GM23338 (cell line): ENCODE data around the gene RPS2. TPM values are rescaled to one million over a fixed set of nuclear protein-coding genes. Genes with fewer than 3 reads are reported as not detected.

Experiments
- ATAC-seq: fragments of 200-7000 bp; cut with Tn5 transposase; 3 replicates; pipeline ENCODE4 v1.9.1; 2020
- DNase-seq: peaks from one replicate; pipeline ENCODE4 v3.0.0-alpha.2; 2015; ENCODE audit warnings: low spot score
- H2AFZ ChIP-seq: fragments of 200-600 bp; sonication (generic); 2 replicates; pipeline ENCODE4 v1.8.0; 2016; ENCODE audit warnings: antibody characterized with exemption, mild to moderate bottlenecking, moderate library complexity
- H3F3A ChIP-seq: fragments of 200-600 bp; sonication (generic); replicated peaks from 2 replicates; pipeline ENCODE4 v1.8.0; 2017; ENCODE audit warnings: antibody characterized with exemption, mixed run types, low read depth
- H3K27ac ChIP-seq: fragments of 200-600 bp; sonication (generic); 2 replicates; pipeline ENCODE4 v1.6.1; 2016; ENCODE audit warnings: low read depth
- H3K27me3 ChIP-seq: fragments of 200-600 bp; sonication (generic); 2 replicates; pipeline ENCODE4 v1.8.0; 2016; ENCODE audit warnings: mild to moderate bottlenecking, mixed run types, moderate library complexity; ENCODE audit not compliant: insufficient read depth
- H3K36me3 ChIP-seq: fragments of 200-600 bp; sonication (generic); 2 replicates; pipeline ENCODE4 v1.8.0; 2016; ENCODE audit warnings: mild to moderate bottlenecking; ENCODE audit not compliant: insufficient read depth
- H3K4me1 ChIP-seq: fragments of 200-600 bp; sonication (generic); 2 replicates; pipeline ENCODE4 v1.8.0; 2016; ENCODE audit warnings: mild to moderate bottlenecking, moderate library complexity; ENCODE audit not compliant: insufficient read depth
- H3K4me2 ChIP-seq: fragments of 200-600 bp; sonication (generic); 2 replicates; pipeline ENCODE4 v1.7.1; 2017; ENCODE audit warnings: mixed run types
- H3K4me3 ChIP-seq: fragments of 200-600 bp; sonication (generic); 2 replicates; pipeline ENCODE4 v1.6.1; 2016; ENCODE audit warnings: mixed run types
- H3K79me2 ChIP-seq: fragments of 200-600 bp; sonication (generic); replicated peaks from 2 replicates; pipeline ENCODE4 v1.8.0; 2017; ENCODE audit warnings: mild to moderate bottlenecking; ENCODE audit not compliant: insufficient read depth
- H3K9me2 ChIP-seq: fragments of 200-600 bp; sonication (generic); 2 replicates; pipeline ENCODE4 v1.8.0; 2017; ENCODE audit not compliant: insufficient read depth
- H4K20me1 ChIP-seq: fragments of 200-600 bp; sonication (generic); replicated peaks from 2 replicates; pipeline ENCODE4 v1.8.0; 2017; ENCODE audit warnings: mild to moderate bottlenecking; ENCODE audit not compliant: insufficient read depth
- H3K27ac Mint-ChIP-seq: 2 replicates; pipeline ENCODE4 v1.8.0; 2020; ENCODE audit warnings: inconsistent platforms, mild to moderate bottlenecking, moderate library complexity, mixed read lengths
- H3K27me3 Mint-ChIP-seq: 3 replicates; pipeline ENCODE4 v1.8.0; 2022; ENCODE audit warnings: low read depth, mild to moderate bottlenecking, moderate library complexity, mixed read lengths, inconsistent platforms; ENCODE audit not compliant: insufficient read depth, poor library complexity
- H3K36me3 Mint-ChIP-seq: 3 replicates; pipeline ENCODE4 v1.8.0; 2021; ENCODE audit warnings: low read depth, mild to moderate bottlenecking, inconsistent platforms, moderate library complexity, mixed read lengths
- H3K4me1 Mint-ChIP-seq: 3 replicates; pipeline ENCODE4 v1.8.0; 2020; ENCODE audit warnings: mild to moderate bottlenecking, inconsistent platforms, mixed read lengths
- H3K4me3 Mint-ChIP-seq: 3 replicates; pipeline ENCODE4 v1.8.0; 2021; ENCODE audit warnings: moderate library complexity, mild to moderate bottlenecking, inconsistent platforms, mixed read lengths
- H3K9me3 Mint-ChIP-seq: 3 replicates; pipeline ENCODE4 v1.8.0; 2020; ENCODE audit warnings: moderate library complexity, mild to moderate bottlenecking, inconsistent platforms, mixed read lengths
- CREB1 ChIP-seq: fragments of 250-450 bp; sonication (Bioruptor Pico); IDR thresholded peaks from 2 replicates; pipeline ENCODE4 v1.5.0; 2020; ENCODE audit warnings: low read depth, mild to moderate bottlenecking, moderate library complexity
- ETS1 ChIP-seq: IDR thresholded peaks from 2 replicates; pipeline ENCODE4 v1.6.1; 2016; ENCODE audit warnings: antibody characterized with exemption
- EZH2 ChIP-seq: fragments of 200-600 bp; sonication (generic); IDR thresholded peaks from one replicate; pipeline ENCODE4 v1.8.0; 2017; ENCODE audit warnings: antibody characterized with exemption, mild to moderate bottlenecking, low read depth; ENCODE audit not compliant: unreplicated experiment
- EZH2phosphoT487 ChIP-seq: fragments of 200-600 bp; sonication (generic); IDR thresholded peaks from one replicate; pipeline ENCODE4 v1.8.1; 2018; ENCODE audit warnings: antibody characterized with exemption; ENCODE audit not compliant: unreplicated experiment
- JUNB ChIP-seq: IDR thresholded peaks from one replicate; pipeline ENCODE4 v1.6.1; 2016; ENCODE audit warnings: antibody characterized with exemption; ENCODE audit not compliant: unreplicated experiment
- NANOG ChIP-seq: IDR thresholded peaks from 2 replicates; pipeline ENCODE4 v1.6.1; 2016; ENCODE audit warnings: antibody characterized with exemption, borderline replicate concordance
- POLR2AphosphoS5 ChIP-seq: IDR thresholded peaks from 2 replicates; pipeline ENCODE4 v1.6.1; 2016; ENCODE audit warnings: antibody characterized with exemption, low read depth
- STAT1 ChIP-seq: IDR thresholded peaks from one replicate; pipeline ENCODE4 v1.6.1; 2016; ENCODE audit warnings: antibody characterized with exemption; ENCODE audit not compliant: unreplicated experiment
- ZNF114 ChIP-seq: fragments of 250-450 bp; sonication (Bioruptor Pico); IDR thresholded peaks from 2 replicates; pipeline ENCODE4 v1.5.0; 2020; ENCODE audit warnings: mild to moderate bottlenecking, moderate library complexity
- ZNF331 ChIP-seq: fragments of 250-450 bp; sonication (Bioruptor Pico); IDR thresholded peaks from 2 replicates; pipeline ENCODE4 v1.5.0; 2020; ENCODE audit warnings: low read depth, mild to moderate bottlenecking, moderate library complexity
- ZNF462 ChIP-seq: fragments of 250-450 bp; sonication (Bioruptor Pico); IDR thresholded peaks from 2 replicates; pipeline ENCODE4 v1.5.0; 2020; ENCODE audit warnings: mild to moderate bottlenecking, moderate library complexity
- polyA plus RNA-seq: library from polyadenylated mRNA; unstranded; fragments of >200 nt; fragmentation: Nextera tagmentation; extraction: Ambion mirVana; gene quantifications from 2 replicates; pipeline ENCODE4 v1.2.1, GENCODE V29; 2016
- total RNA-seq: library from RNA; depleted of rRNA; stranded (reverse); fragments of >200 nt; shearing (Covaris generic); gene quantifications from 2 replicates; pipeline ENCODE4 v1.2.3, GENCODE V29; 2014
- TF ChIP-seq, protein P1 (sequence below): IDR thresholded peaks from one replicate; pipeline ENCODE4 v1.6.1; 2018; ENCODE audit warnings: antibody characterized with exemption; ENCODE audit not compliant: unreplicated experiment
- TF ChIP-seq, protein P2 (sequence below), 2 experiments: fragments of 200-600 bp in 1 of 2; sonication (generic) in 1 of 2; conservative IDR thresholded peaks; 2 replicates each; pipeline versions ENCODE4 v1.5.1 to v1.6.1; 2016 to 2017; ENCODE audit warnings: antibody characterized with exemption in 2 of 2, low read depth in 2 of 2, mild to moderate bottlenecking in 2 of 2, moderate library complexity in 1 of 2

Gene RPS2
- total and polyA plus RNA-seq, 2 experiments from 2014 or later, result 3,786 to 3,992 TPM

GRCh38 chr16:2008631-2009163 lies 44.1 kb upstream of the RPS2 start:
- Histone ChIP-seq H3K79me2 (peaks cover 37% of the 10 kb centered on the region), H2AFZ (no peak overlapping the region), H3K4me3 (peak overlapping the region; percentile 91), H3K9me2 (no peaks in the 10 kb centered on the region), H3K4me2 (peak overlapping the region; percentile 97), H3F3A (peaks cover 23% of the 10 kb centered on the region; the same call in 1 of the 2 replicates), H3K27me3 (no peaks in the 10 kb centered on the region), H3K27ac (0 out of 2 replicates have a peak overlapping the region, but pooled peaks have one; percentile 45), H3K4me1 (peaks cover 22% of the 10 kb centered on the region), H3K36me3 (no peaks in the 10 kb centered on the region), H4K20me1 (peaks cover 36% of the 10 kb centered on the region)
- Mint-ChIP-seq H3K36me3 (peaks cover 11% of the 10 kb centered on the region), H3K4me3 (peak overlapping the region; percentile 74), H3K9me3 (no peaks in the 10 kb centered on the region), H3K4me1 (peaks cover 37% of the 10 kb centered on the region), H3K27me3 (peaks cover 15% of the 10 kb centered on the region), H3K27ac (no peak overlapping the region; the same call in 1 of the 2 replicates)
- TF ChIP-seq CREB1 (CRISPR knock-in tag) (no peak), ZNF462 (CRISPR knock-in tag) (no peak), ZNF331 (CRISPR knock-in tag) (no peak), ZNF114 (CRISPR knock-in tag) (no peak), STAT1 (no peak), EZH2phosphoT487 (no peak), EZH2 (no peak), POLR2AphosphoS5 (no peak), JUNB (no peak), ETS1 (no peak), NANOG (no peak)
- TF ChIP-seq, protein P1, sequence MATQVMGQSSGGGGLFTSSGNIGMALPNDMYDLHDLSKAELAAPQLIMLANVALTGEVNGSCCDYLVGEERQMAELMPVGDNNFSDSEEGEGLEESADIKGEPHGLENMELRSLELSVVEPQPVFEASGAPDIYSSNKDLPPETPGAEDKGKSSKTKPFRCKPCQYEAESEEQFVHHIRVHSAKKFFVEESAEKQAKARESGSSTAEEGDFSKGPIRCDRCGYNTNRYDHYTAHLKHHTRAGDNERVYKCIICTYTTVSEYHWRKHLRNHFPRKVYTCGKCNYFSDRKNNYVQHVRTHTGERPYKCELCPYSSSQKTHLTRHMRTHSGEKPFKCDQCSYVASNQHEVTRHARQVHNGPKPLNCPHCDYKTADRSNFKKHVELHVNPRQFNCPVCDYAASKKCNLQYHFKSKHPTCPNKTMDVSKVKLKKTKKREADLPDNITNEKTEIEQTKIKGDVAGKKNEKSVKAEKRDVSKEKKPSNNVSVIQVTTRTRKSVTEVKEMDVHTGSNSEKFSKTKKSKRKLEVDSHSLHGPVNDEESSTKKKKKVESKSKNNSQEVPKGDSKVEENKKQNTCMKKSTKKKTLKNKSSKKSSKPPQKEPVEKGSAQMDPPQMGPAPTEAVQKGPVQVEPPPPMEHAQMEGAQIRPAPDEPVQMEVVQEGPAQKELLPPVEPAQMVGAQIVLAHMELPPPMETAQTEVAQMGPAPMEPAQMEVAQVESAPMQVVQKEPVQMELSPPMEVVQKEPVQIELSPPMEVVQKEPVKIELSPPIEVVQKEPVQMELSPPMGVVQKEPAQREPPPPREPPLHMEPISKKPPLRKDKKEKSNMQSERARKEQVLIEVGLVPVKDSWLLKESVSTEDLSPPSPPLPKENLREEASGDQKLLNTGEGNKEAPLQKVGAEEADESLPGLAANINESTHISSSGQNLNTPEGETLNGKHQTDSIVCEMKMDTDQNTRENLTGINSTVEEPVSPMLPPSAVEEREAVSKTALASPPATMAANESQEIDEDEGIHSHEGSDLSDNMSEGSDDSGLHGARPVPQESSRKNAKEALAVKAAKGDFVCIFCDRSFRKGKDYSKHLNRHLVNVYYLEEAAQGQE, result no peak
- TF ChIP-seq, protein P2, sequence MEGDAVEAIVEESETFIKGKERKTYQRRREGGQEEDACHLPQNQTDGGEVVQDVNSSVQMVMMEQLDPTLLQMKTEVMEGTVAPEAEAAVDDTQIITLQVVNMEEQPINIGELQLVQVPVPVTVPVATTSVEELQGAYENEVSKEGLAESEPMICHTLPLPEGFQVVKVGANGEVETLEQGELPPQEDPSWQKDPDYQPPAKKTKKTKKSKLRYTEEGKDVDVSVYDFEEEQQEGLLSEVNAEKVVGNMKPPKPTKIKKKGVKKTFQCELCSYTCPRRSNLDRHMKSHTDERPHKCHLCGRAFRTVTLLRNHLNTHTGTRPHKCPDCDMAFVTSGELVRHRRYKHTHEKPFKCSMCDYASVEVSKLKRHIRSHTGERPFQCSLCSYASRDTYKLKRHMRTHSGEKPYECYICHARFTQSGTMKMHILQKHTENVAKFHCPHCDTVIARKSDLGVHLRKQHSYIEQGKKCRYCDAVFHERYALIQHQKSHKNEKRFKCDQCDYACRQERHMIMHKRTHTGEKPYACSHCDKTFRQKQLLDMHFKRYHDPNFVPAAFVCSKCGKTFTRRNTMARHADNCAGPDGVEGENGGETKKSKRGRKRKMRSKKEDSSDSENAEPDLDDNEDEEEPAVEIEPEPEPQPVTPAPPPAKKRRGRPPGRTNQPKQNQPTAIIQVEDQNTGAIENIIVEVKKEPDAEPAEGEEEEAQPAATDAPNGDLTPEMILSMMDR (conservative IDR thresholded peaks at IDR 0.05; ENCODE audit: low read depth in 2 of 2), result no peak
- no peak for DNase-seq
- no peak for ATAC-seq
